IMR-90 (cell line): ENCODE measurements around the gene PLAGL1.

Experiments
- CEBPB ChIP-seq: IDR thresholded peaks from 2 replicates; pipeline ENCODE4 v1.6.1; 2012; ENCODE audit warnings: low read depth, low read length, improper control_type of control experiment
- MXI1 ChIP-seq: IDR thresholded peaks from 2 replicates; pipeline ENCODE4 v1.6.1; 2012; ENCODE audit warnings: low read depth, mild to moderate bottlenecking, low read length, moderate library complexity, borderline replicate concordance
- NFE2L2 ChIP-seq: fragments of 150-350 bp; IDR thresholded peaks from 2 replicates; pipeline ENCODE4 v1.6.1; 2016; ENCODE audit warnings: low read depth, mild to moderate bottlenecking, low read length
- POLR2A ChIP-seq: IDR thresholded peaks from 2 replicates; pipeline ENCODE4 v1.6.1; 2012; ENCODE audit warnings: mild to moderate bottlenecking, low read depth, low read length
- RAD21 ChIP-seq: IDR thresholded peaks from 2 replicates; pipeline ENCODE4 v1.6.1; 2012; ENCODE audit warnings: low read length, improper control_type of control experiment
- RCOR1 ChIP-seq: IDR thresholded peaks from 2 replicates; pipeline ENCODE4 v1.6.1; 2012; ENCODE audit warnings: mild to moderate bottlenecking, low read length, improper control_type of control experiment; ENCODE audit not compliant: insufficient replicate concordance
- SMC3 ChIP-seq: fragments of 150-350 bp; IDR thresholded peaks from 2 replicates; pipeline ENCODE4 v1.6.1; 2016; ENCODE audit warnings: low read depth, mild to moderate bottlenecking, antibody characterized with exemption, low read length, moderate library complexity
- TF ChIP-seq, protein P1 (sequence below): conservative IDR thresholded peaks from 2 replicates; pipeline ENCODE4 v1.5.1; 2012; ENCODE audit warnings: mild to moderate bottlenecking, low read depth, low read length, improper control_type of control experiment
- TF ChIP-seq, protein P2 (sequence below): fragments of 150-350 bp; IDR thresholded peaks from 2 replicates; pipeline ENCODE4 v1.6.1; 2016; ENCODE audit warnings: low read depth, mild to moderate bottlenecking, low read length, moderate library complexity, borderline replicate concordance

- TF ChIP-seq, protein P1, sequence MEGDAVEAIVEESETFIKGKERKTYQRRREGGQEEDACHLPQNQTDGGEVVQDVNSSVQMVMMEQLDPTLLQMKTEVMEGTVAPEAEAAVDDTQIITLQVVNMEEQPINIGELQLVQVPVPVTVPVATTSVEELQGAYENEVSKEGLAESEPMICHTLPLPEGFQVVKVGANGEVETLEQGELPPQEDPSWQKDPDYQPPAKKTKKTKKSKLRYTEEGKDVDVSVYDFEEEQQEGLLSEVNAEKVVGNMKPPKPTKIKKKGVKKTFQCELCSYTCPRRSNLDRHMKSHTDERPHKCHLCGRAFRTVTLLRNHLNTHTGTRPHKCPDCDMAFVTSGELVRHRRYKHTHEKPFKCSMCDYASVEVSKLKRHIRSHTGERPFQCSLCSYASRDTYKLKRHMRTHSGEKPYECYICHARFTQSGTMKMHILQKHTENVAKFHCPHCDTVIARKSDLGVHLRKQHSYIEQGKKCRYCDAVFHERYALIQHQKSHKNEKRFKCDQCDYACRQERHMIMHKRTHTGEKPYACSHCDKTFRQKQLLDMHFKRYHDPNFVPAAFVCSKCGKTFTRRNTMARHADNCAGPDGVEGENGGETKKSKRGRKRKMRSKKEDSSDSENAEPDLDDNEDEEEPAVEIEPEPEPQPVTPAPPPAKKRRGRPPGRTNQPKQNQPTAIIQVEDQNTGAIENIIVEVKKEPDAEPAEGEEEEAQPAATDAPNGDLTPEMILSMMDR, result no peak
- TF ChIP-seq RAD21 (no peak), CEBPB (no peak), MXI1 (no peak), SMC3 (no peak), RCOR1 (no peak), POLR2A (no peak), NFE2L2 (no peak)
- TF ChIP-seq, protein P2, sequence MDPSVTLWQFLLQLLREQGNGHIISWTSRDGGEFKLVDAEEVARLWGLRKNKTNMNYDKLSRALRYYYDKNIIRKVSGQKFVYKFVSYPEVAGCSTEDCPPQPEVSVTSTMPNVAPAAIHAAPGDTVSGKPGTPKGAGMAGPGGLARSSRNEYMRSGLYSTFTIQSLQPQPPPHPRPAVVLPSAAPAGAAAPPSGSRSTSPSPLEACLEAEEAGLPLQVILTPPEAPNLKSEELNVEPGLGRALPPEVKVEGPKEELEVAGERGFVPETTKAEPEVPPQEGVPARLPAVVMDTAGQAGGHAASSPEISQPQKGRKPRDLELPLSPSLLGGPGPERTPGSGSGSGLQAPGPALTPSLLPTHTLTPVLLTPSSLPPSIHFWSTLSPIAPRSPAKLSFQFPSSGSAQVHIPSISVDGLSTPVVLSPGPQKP, result no peak
Observed at GRCh38 chr6:143952060-143952778, 55.8 kb downstream of the PLAGL1 start.
